ENCODE data around the gene NGDN. TPM values are rescaled to one million over a fixed set of nuclear protein-coding genes. Genes with fewer than 3 reads are reported as not detected.
A peak's percentile ranks its signal among the peaks of the same experiment; 100 is the strongest.

The NGDN gene
- total RNA-seq, 1 donor from 2014 or later = 51.1 TPM

DNA sequence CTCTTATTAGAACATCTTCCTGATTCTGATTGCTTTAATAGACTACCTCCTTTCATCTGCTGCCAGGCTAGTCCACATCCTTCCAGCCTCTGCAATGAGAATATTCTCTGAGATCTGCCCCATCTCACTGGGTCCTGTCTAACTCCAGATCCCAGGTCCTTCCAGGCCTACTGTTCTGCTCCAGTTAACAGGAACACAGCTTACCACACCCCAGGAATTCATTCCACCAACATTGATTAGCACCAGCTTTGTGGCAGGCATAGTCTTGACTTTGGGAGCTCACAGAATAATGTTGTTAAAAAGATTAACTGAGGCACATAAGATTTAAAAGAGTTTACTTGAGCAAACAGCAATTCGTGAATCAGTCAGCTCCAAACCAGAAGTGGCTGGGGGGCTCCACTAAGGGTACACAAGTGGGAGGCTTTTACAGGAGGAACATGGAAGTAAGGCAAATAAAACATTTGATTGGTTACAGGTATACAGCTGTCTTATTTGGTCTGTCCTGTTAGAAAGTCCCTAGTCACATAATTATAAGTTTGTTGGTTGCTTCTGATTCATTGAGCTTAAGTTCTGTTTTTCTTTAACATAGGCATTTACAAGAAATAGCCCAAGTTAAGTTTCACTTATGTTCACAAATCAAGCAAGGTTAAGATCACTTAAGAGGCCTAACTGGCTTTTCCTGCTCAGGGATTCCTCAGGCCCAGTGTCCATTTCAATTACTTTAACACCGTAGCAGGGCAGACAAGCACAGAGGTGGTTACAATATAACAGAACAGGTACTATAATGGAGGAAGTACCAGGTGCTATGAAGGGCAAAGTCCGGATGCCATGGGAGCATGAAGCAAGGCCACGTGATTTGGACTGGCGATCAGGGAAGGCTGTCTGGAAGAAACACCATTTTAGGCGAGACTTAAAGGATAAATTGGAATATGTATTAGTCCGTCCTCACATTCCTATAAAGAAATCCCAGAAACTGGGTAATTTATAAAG lies 21.8 kb upstream of the NGDN start:
- H3K27ac Mint-ChIP-seq = peak overlapping the region; percentile 50
- DNase-seq (ENCODE audit: extremely low spot score, unreplicated experiment) = no peak
- TF ChIP-seq CTCF (conservative IDR thresholded peaks at IDR 0.05) = no peak

DNA sequence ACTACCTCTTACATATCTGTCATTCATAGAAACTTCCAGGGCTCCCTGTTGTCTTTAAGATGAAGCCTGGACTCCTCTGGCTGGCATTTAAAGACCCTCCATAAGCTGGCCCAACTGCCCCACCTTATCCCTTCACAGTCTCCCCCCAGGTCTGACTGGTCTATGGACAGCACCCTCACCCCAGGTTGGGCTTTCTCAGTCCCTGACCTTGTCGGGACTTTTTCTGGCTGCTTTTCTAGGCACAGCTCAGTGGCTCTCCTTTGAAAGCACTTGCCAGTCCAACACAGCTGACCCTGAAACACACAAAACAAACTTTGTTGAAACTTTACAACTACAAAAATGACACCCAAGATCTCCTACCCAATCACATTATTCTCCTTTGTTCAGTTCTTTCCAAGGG lies 20.2 kb upstream of the NGDN start:
- H3K4me1 Mint-ChIP-seq (ENCODE audit: unreplicated experiment) = no peaks in the 10 kb centered on the region

More for the DNA sequence above, 21.8 kb upstream of the NGDN start:
- Mint-ChIP-seq H3K36me3 (no peaks in the 10 kb centered on the region), H3K4me3 (peak overlapping the region; percentile 12), H3K9me3 (no peaks in the 10 kb centered on the region), H3K27me3 (peaks cover 4% of the 10 kb centered on the region), H3K4me1 (ENCODE audit: unreplicated experiment) (peaks cover 4% of the 10 kb centered on the region)

GRCh38 chr14:23450379-23450778 lies 19.1 kb upstream of the NGDN start:
- H3K27me3 Mint-ChIP-seq = no peaks in the 10 kb centered on the region
- H3K9me3 Mint-ChIP-seq = no peaks in the 10 kb centered on the region
- H3K27ac Mint-ChIP-seq = no peak overlapping the region
- DNase-seq (ENCODE audit: extremely low spot score, unreplicated experiment) = peak; percentile 20
- H3K36me3 Mint-ChIP-seq = no peaks in the 10 kb centered on the region
- no peaks in the 10 kb centered on the region for H3K4me1 Mint-ChIP-seq (ENCODE audit: unreplicated experiment)
- H3K4me3 Mint-ChIP-seq = no peak overlapping the region
- TF ChIP-seq CTCF (conservative IDR thresholded peaks at IDR 0.05) = no peak

More for the DNA sequence above, 20.2 kb upstream of the NGDN start:
- Mint-ChIP-seq H3K27ac (no peak overlapping the region), H3K9me3 (no peaks in the 10 kb centered on the region), H3K4me3 (no peak overlapping the region), H3K27me3 (no peaks in the 10 kb centered on the region), H3K36me3 (no peaks in the 10 kb centered on the region)
- no peak for TF ChIP-seq CTCF (conservative IDR thresholded peaks at IDR 0.05)
- DNase-seq (ENCODE audit: extremely low spot score, unreplicated experiment) = peak; percentile 43

DNA sequence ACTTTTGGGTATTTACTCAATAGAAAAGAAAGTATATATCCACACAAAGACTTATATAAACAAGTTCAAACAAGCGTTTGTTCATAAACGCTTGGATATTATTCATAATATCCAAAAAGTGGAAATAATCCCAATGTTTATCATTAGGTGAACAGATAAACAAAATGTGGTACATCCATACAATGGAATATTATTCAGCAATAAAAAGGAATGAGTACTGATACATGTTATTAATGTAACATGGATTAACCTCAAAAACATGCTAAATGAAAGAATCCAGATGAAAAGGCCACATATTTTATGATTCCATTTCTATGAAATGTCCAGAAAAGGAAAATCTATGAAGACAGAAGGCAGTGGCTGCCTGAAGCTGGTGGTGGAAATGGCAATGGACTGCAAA lies 17.3 kb upstream of the NGDN start:
- DNase-seq (ENCODE audit: extremely low spot score, unreplicated experiment) = no peak
- no peak overlapping the region for H3K27ac Mint-ChIP-seq
- H3K4me1 Mint-ChIP-seq (ENCODE audit: unreplicated experiment) = no peaks in the 10 kb centered on the region
- no peak for TF ChIP-seq CTCF (conservative IDR thresholded peaks at IDR 0.05)
- peaks cover 3% of the 10 kb centered on the region for H3K27me3 Mint-ChIP-seq
- H3K4me3 Mint-ChIP-seq = no peak overlapping the region
- H3K9me3 Mint-ChIP-seq = no peaks in the 10 kb centered on the region
- no peaks in the 10 kb centered on the region for H3K36me3 Mint-ChIP-seq

- DNase-seq (ENCODE audit: extremely low spot score, unreplicated experiment) = no peak
- Mint-ChIP-seq H3K9me3 (no peaks in the 10 kb centered on the region), H3K27me3 (peaks cover 9% of the 10 kb centered on the region), H3K4me3 (no peak overlapping the region), H3K27ac (no peak overlapping the region), H3K4me1 (ENCODE audit: unreplicated experiment) (no peaks in the 10 kb centered on the region), H3K36me3 (no peaks in the 10 kb centered on the region)
- TF ChIP-seq CTCF (conservative IDR thresholded peaks at IDR 0.05) = no peak
Measured at GRCh38 chr14:23454445-23454856, 15.1 kb upstream of the NGDN start.

Data from type B pancreatic cell (in vitro differentiated cells).